Body of pancreas (tissue), 4 donors: ENCODE measurements around the gene SLC35G6. TPM values are rescaled to one million over a fixed set of nuclear protein-coding genes. Genes with fewer than 3 reads are reported as not detected.

Source experiments
- ATAC-seq: fragments of 150-250 bp; one replicate; pipeline ENCODE4 v1.9.1; 2016
- DNase-seq, 4 donors: peaks; one replicate each; pipeline ENCODE4 v3.0.0-alpha.2; 2019
- H3K27ac ChIP-seq, 4 donors: fragments of 200-600 bp; sonication (generic); 1 replicate in 3 of 4; 2 replicates in 1 of 4; pipeline versions ENCODE4 v1.5.1 to v1.6.1; 2016 to 2019; ENCODE audit warnings: mild to moderate bottlenecking in 1 of 4, mixed read lengths in 1 of 4, moderate library complexity in 1 of 4
- H3K27me3 ChIP-seq, 2 donors: fragments of 200-600 bp; sonication (generic); one replicate each; pipeline ENCODE4 v1.6.0; 2016; ENCODE audit warnings: mild to moderate bottlenecking in 1 of 2
- H3K36me3 ChIP-seq, 2 donors: fragments of 200-600 bp; sonication (generic); replicated peaks in 1 of 2; 2 replicates each; pipeline ENCODE4 v1.5.1; 2016; ENCODE audit warnings: low read depth in 2 of 2; ENCODE audit not compliant: insufficient read depth in 1 of 2
- H3K4me1 ChIP-seq: fragments of 200-600 bp; sonication (generic); one replicate; pipeline ENCODE4 v1.6.0; 2016
- H3K4me3 ChIP-seq, 2 donors: fragments of 200-600 bp; sonication (generic); 1 replicate in 1 of 2; 2 replicates in 1 of 2; pipeline ENCODE4 v1.5.1; 2016 to 2019
- H3K9me3 ChIP-seq, 3 donors: fragments of 200-600 bp; sonication (generic); 1 replicate in 2 of 3; 2 replicates in 1 of 3; pipeline ENCODE4 v1.5.1; 2016
- POLR2A ChIP-seq, 3 donors: fragments of 450-650 bp; IDR thresholded peaks; one replicate each; pipeline ENCODE4 v1.6.1; 2016; ENCODE audit warnings: antibody characterized with exemption in 3 of 3, mild to moderate bottlenecking in 2 of 3
- WGBS, 2 donors: methylation state at CpG; one replicate each; pipeline ENCODE4 v1.1.5; 2017; 5-methylcytosine and 5-hydroxymethylcytosine counted together
- intact Hi-C: fragments of 100-400 bp; cut with DNase I; formaldehyde crosslinking; loops from one replicate; pipeline ENCODE4 v1.15.1; 2023
- total RNA-seq, 2 donors: library from RNA; depleted of rRNA; stranded (reverse); fragments of >200 nt; gene quantifications; one replicate each; pipeline ENCODE4 v1.1.0, GENCODE V29; 2016
- TF ChIP-seq, protein P1 (sequence below), 7 experiments: fragments of 450-650 bp in 4 of 7; fragments of 200-600 bp in 3 of 7; sonication (generic) in 3 of 7; IDR thresholded peaks; one replicate each; pipeline ENCODE4 v1.5.1; 2016 to 2019; ENCODE audit warnings: antibody characterized with exemption in 7 of 7

The SLC35G6 gene
- total RNA-seq, 2 donors from 2014 or later, result not detected

DNA sequence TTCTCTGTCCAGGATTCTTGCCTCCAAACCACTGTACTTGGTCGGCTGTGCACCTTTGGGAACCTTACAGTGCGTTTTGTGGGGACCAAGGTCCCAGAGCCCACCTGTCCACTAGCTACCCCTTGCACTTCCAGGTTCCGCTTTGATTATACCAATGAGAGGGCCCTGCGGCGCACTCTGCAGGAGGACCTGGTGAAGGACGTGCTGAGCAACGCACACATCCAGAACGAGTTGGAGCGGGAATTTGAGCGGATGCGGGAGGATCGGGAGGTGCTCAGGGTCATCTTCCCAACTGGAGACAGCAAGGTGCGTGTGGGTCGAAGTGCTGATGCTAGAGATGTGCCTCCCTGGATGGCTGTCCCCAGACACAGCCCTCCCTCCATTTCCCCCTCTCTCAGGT lies 21.7 kb downstream of the SLC35G6 start:
- H3K27me3 ChIP-seq, result no peaks in the 10 kb centered on the region
- no peaks in the 10 kb centered on the region for H3K4me1 ChIP-seq
- WGBS, 2 donors, result 82% methylated on average over 13 of the region's 14 CpGs
- ATAC-seq, result no peak
- no peak overlapping the region for H3K27ac ChIP-seq
- H3K4me3 ChIP-seq, result no peak overlapping the region
- DNase-seq, result peak in 1 of 4 donors; percentile 41
- H3K9me3 ChIP-seq, result no peaks in the 10 kb centered on the region
- peaks cover 44 to 66% of the 10 kb centered on the region in 2 donors for H3K36me3 ChIP-seq
- no peak for TF ChIP-seq POLR2A (IDR thresholded peaks at IDR 0.05)
- TF ChIP-seq, protein P1, sequence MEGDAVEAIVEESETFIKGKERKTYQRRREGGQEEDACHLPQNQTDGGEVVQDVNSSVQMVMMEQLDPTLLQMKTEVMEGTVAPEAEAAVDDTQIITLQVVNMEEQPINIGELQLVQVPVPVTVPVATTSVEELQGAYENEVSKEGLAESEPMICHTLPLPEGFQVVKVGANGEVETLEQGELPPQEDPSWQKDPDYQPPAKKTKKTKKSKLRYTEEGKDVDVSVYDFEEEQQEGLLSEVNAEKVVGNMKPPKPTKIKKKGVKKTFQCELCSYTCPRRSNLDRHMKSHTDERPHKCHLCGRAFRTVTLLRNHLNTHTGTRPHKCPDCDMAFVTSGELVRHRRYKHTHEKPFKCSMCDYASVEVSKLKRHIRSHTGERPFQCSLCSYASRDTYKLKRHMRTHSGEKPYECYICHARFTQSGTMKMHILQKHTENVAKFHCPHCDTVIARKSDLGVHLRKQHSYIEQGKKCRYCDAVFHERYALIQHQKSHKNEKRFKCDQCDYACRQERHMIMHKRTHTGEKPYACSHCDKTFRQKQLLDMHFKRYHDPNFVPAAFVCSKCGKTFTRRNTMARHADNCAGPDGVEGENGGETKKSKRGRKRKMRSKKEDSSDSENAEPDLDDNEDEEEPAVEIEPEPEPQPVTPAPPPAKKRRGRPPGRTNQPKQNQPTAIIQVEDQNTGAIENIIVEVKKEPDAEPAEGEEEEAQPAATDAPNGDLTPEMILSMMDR (IDR thresholded peaks at IDR 0.05), result peak in 4 of 7 experiments; percentile 4 to 37 (median 29)
- intact Hi-C loops, result no loop called here

DNA sequence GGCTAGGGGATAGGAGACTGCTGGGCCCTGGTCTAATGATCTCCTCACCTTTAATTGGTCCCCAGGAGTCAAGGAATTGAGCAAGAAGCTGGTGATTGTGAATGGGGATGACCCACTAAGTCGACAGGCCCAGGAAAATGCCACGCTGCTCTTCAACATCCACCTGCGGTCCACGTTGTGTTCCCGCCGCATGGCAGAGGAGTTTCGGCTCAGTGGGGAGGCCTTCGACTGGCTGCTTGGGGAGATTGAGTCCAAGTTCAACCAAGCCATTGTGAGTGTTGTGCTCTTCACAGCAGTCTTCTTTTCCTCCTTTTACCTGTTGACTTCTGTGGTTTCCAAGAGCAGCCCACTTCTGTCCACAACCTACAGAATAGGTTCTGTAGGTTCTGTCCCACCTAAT lies 22.3 kb downstream of the SLC35G6 start:
- WGBS, 2 donors, result 92% methylated on average over 8 of the region's 8 CpGs
- intact Hi-C loops, result no loop called here
- peaks cover 46 to 66% of the 10 kb centered on the region in 2 donors for H3K36me3 ChIP-seq

DNA sequence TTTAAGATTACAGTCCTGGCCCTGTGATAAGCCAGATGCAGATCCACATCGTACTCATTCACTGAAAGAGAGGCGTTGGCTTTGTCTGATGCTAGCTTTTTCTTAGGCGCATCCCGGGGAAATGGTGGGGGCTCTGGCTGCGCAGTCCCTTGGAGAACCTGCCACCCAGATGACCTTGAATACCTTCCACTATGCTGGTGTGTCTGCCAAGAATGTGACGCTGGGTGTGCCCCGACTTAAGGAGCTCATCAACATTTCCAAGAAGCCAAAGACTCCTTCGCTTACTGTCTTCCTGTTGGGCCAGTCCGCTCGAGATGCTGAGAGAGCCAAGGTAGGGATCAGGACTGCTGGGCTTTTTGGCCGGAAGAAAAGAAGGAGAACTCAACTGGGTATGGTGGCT lies 26.9 kb downstream of the SLC35G6 start:
- H3K36me3 ChIP-seq, result peaks cover 46 to 69% of the 10 kb centered on the region in 2 donors
- H3K4me3 ChIP-seq, result no peak overlapping the region
- no peaks in the 10 kb centered on the region for H3K27me3 ChIP-seq
- DNase-seq, result no peak
- no peak for ATAC-seq
- 76 to 93% methylated on average over 8 to 11 of the region's 11 CpGs for WGBS, 2 donors
- intact Hi-C loops, result no loop called here
- no peaks in the 10 kb centered on the region for H3K9me3 ChIP-seq
- H3K27ac ChIP-seq, result no peak overlapping the region
- TF ChIP-seq, protein P1 (IDR thresholded peaks at IDR 0.05), result no peak
- TF ChIP-seq POLR2A (IDR thresholded peaks at IDR 0.05), result no peak
- H3K4me1 ChIP-seq, result no peaks in the 10 kb centered on the region

More for the DNA sequence above, 22.3 kb downstream of the SLC35G6 start:
- TF ChIP-seq POLR2A (IDR thresholded peaks at IDR 0.05), result no peak
- TF ChIP-seq, protein P1 (IDR thresholded peaks at IDR 0.05), result no peak
- H3K27ac ChIP-seq, result no peak overlapping the region
- H3K27me3 ChIP-seq, result no peaks in the 10 kb centered on the region
- H3K4me3 ChIP-seq, result no peak overlapping the region
- no peak for DNase-seq
- no peak for ATAC-seq
- no peaks in the 10 kb centered on the region for H3K9me3 ChIP-seq
- no peaks in the 10 kb centered on the region for H3K4me1 ChIP-seq

DNA sequence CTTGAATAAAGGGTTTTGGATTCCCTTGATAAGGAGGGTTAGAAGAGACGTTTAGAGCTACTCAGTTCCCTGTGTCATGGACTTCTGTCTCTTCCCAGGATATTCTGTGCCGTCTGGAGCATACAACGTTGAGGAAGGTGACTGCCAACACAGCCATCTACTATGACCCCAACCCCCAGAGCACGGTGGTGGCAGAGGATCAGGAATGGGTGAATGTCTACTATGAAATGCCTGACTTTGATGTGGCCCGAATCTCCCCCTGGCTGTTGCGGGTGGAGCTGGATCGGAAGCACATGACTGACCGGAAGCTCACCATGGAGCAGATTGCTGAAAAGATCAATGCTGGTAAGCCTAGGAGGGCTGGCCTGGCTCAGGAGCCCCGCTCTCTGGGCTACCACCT lies 27.6 kb downstream of the SLC35G6 start:
- DNase-seq, result no peak
- Histone ChIP-seq H3K4me3 (no peak overlapping the region), H3K27ac (no peak overlapping the region), H3K9me3 (no peaks in the 10 kb centered on the region), H3K27me3 (no peaks in the 10 kb centered on the region), H3K4me1 (no peaks in the 10 kb centered on the region), H3K36me3 (peaks cover 44 to 63% of the 10 kb centered on the region in 2 donors)
- TF ChIP-seq, protein P1 (IDR thresholded peaks at IDR 0.05), result no peak
- TF ChIP-seq POLR2A (IDR thresholded peaks at IDR 0.05), result no peak
- WGBS, 2 donors, result 85 to 97% methylated on average over 9 of the region's 9 CpGs
- intact Hi-C loops, result no loop called here
- ATAC-seq, result no peak

DNA sequence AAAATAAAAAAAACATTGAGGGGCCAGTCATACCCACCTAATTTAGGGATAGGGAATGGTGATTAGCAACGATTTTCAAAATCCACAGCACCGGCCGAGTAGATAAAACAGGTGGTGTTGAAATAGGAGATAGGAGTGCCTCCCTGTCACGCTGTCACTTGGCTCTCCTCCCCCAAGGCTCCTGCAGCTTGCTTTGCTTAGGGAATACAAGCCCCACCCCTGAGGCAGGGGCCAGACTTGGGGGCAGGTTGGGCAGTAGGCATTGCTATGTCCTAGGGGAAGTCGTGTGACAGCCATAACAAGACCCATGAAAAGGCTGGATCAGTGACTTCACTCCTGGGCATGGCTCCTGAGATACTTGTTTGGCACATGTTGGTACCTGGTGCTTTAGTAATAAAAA lies 28.7 kb downstream of the SLC35G6 start:
- Histone ChIP-seq H3K27me3 (no peaks in the 10 kb centered on the region), H3K4me1 (no peaks in the 10 kb centered on the region), H3K36me3 (peaks cover 43 to 60% of the 10 kb centered on the region in 2 donors), H3K27ac (no peak overlapping the region), H3K4me3 (no peak overlapping the region), H3K9me3 (no peaks in the 10 kb centered on the region)
- intact Hi-C loops, result loop anchor here (5.0 kb wide), 1 partner anchor 52 kb away; the partner anchor contains the start of gene SENP3
- ATAC-seq, result no peak
- WGBS, 2 donors, result 49 to 61% methylated on average over 5 of the region's 5 CpGs
- TF ChIP-seq, protein P1 (IDR thresholded peaks at IDR 0.05), result no peak
- TF ChIP-seq POLR2A (IDR thresholded peaks at IDR 0.05), result no peak
- no peak for DNase-seq
